Stimulated activated CD4-positive, alpha-beta T cell treated with anti-CD3 and anti-CD28 coated beads, Interleukin-4, amount 100 ng/mL, for 4 hours (primary cell): ENCODE data around the gene LRRTM4.
"Not testable (repeated sequence)": the region's sequence is repeated elsewhere in the genome, so short reads cannot be mapped to it uniquely, and the experiment has no call there.

Source experiments
- DNase-seq, 2 experiments: peaks; one replicate each; pipeline ENCODE4 v3.0.0-alpha.2; 2020

Gene LRRTM4

GRCh38 chr2:77046339-77046738, 475.8 kb downstream of the LRRTM4 start:
- no peak for DNase-seq

GRCh38 chr2:77045456-77045855, 476.7 kb downstream of the LRRTM4 start:
- DNase-seq = not testable (repeated sequence)

- DNase-seq = no peak
Measured at GRCh38 chr2:77034445-77034844, 487.7 kb downstream of the LRRTM4 start.

DNA sequence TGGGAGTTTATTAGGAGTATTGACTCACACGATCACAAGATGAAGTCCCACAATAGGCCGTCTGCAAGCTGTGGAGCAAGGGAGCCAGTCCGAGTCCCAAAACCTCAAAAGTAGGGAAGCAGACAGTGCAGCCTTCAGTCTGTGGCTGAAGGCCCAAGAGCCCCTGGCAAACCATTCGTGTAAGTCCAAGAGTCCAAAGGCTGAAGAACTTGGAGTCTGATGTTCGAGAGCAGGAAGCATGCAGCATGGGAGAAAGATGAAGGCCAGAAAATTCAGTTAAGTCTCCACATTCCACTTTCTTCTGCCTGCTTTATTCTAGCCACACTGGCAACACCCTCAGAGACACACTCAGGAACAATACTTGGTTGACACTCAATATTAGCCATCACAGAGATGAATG, 492.9 kb downstream of the LRRTM4 start:
- DNase-seq = not testable (repeated sequence)

GRCh38 chr2:77028032-77028600, 494.1 kb downstream of the LRRTM4 start:
- no peak for DNase-seq

DNA sequence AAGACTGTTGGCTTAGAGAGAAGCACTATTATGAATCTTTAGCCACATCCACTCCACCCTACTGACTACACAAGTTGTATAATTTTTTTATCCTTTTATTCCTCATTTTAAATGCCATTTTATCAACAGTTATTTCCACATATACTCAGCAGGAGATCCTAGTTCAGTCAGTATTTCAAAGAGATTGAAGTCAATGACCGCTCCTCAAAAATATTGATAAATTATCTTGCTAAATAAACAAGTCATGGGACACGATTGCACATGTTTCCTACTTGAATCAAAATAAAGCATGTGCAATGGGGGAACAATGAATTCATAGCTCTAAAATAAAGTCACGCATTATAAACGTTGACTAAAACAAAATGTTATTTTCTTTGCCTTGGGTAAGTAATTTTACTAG, 496.5 kb downstream of the LRRTM4 start:
- no peak for DNase-seq

- DNase-seq = no peak
Measured at GRCh38 chr2:77021161-77021560, 501.0 kb downstream of the LRRTM4 start.

GRCh38 chr2:77018219-77018618, 504.0 kb downstream of the LRRTM4 start:
- DNase-seq = no peak

DNA sequence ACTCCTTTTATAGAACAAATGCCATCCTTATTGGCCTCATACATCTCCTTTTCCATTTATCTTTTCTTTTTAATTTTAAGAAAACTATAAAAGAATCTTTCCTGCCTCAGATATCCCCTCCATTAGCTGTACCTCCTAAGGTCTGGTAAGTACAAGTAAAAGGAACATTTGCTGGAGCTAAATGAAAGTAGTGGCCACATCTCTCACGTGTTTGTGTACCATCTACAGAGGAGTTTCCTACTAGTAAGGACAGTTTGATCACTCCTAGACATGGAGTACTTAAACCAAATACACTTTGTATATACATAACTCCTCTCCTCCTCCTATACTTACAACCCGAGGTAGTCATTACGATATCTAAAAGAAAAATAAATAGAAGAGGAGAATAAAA, 504.8 kb downstream of the LRRTM4 start:
- DNase-seq = no peak

- DNase-seq = no peak
Measured at GRCh38 chr2:77016443-77017354, 505.5 kb downstream of the LRRTM4 start.

- no peak for DNase-seq
Measured at GRCh38 chr2:77013953-77014352, 508.2 kb downstream of the LRRTM4 start.

GRCh38 chr2:77013457-77013856, 508.7 kb downstream of the LRRTM4 start:
- no peak for DNase-seq

- DNase-seq = no peak
Measured at GRCh38 chr2:77009307-77009706, 512.9 kb downstream of the LRRTM4 start.

- DNase-seq = no peak
Measured at GRCh38 chr2:77008853-77009252, 513.3 kb downstream of the LRRTM4 start.

DNA sequence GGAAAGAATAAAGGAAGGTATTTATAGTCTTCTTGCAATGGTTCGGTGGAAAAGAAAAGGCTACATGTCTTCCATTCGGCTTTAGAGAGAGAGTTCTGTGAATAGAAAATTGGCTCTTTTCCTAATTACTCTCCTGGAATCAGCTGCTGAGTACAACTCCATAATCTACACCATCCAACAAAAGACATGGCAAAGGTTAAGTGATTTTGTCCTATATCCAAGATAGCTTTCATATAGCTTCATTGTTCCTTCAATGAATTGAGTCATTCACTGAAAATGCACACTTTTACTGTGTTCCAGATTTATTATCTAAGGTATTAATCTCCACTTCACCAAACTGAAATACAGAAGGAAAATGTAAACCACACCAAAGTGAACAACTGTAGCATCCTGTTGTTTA, 514.5 kb downstream of the LRRTM4 start:
- no peak for DNase-seq

DNA sequence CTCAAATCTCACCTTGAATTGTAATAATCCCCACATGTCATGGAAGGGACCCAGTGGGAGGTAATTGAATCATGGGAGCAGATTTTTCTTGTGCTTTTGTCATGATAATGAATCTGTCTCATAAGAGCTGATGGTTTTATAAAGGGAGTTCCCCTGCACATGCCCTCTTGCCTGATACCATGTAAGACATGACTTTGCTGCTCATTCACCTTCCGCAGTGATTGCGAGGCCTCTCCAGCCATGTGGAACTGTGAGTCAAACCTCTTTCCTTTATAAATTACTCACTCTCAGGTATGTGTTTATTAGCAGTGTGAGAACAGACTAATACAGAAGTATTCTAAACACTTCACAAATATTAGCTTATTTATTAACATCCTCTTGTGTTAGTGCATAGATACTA, 516.7 kb downstream of the LRRTM4 start:
- DNase-seq = no peak

DNA sequence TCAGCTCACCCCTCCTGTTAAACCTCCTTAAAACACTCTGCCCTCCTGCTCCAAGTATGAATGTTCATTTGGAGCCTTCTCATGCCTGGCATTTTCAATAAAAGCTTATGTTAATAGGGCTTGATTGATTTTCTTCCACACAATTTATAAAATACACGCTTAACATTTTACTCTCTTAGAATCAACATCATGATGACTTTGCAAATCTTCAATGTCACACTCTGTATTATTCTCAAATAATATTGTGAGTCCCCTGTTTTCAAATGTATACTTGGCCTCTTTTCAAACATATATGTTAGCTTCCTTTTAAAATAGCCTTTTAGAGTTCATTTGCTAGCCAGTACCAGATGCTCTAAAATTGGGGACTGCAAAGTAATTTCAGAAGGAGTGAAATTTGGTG, 520.3 kb downstream of the LRRTM4 start:
- no peak for DNase-seq

- no peak for DNase-seq
Measured at GRCh38 chr2:76998704-76999103, 523.5 kb downstream of the LRRTM4 start.

GRCh38 chr2:76998152-76998551, 524.0 kb downstream of the LRRTM4 start:
- DNase-seq = no peak

DNA sequence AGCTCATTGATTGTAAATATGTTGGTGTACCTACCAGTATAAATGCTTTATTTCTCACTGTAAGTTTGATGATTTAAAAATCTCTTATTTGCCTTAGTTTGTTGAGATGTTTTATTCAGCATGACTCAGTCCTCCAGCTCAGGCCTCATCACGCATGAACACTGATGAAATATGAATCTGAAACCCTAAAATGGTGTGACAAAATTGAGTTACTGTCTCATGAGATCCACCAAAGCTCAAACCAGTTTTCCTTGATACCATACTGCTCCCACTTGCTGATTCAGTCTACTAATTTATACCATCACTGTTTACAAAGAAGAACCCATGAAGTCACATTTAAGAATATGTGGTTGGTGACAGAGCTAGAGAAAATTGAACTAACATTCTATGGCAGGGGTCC, 524.9 kb downstream of the LRRTM4 start:
- no peak for DNase-seq

DNA sequence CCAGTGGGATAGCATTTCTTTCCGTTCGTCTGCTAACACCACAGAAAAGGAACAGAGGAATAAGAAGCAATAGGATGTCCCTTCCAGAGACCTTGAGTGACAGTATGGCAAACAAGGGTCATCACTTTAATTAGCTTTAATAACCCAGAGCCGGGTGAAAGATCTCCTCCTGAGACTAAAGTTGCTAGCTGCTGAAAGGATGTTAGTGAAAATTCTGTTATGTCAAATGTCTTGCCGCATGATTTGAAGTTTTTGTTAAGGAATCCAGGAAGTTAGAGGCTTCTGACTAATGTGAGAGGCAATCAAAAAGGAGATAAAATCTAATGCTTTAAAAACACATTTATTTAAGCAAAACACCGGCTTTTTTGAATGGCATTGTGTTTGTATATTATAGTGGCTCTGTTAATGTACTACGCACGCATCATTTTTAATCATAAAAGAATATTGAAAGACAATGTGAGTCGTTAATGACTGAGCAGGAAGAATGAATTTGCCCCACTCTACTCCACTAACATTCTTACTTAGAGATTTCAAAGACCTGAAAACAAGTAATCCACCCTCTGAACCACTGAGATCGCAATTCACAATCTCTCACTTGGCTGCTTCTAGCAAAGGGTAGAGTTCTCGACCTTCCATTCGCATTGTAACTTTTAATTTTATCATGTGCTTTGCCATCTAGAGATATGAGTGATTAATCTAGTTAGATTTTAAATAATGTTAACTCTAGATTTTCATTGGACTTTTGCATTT, 536.6 kb downstream of the LRRTM4 start:
- DNase-seq = no peak

DNA sequence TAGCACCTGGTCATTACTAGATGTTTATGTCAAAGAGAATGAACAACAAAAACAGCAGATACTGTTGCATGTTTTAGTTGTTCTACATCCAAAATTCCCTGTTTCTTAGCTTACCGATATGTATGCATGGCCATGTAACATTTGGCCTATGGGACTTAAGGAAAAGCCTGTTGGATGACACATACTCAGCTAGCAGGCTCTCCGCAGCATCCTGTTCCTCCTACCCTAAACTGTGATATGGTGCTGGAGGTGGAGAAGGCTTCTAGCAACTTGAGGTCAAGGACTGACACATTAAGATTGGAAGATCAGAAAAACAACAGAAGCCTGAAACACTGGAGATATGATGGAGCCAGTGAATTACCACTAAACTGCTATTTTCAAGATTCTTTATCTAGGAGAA, 537.8 kb downstream of the LRRTM4 start:
- no peak for DNase-seq

GRCh38 chr2:76980067-76980787, 541.9 kb downstream of the LRRTM4 start:
- DNase-seq = no peak
